IPS-18a (cell line): ENCODE measurements around the gene C2orf49.

Experiments used
- H3K27ac ChIP-seq: one replicate; pipeline ENCODE4 v1.5.1; 2013; ENCODE audit warnings: low read length
- H3K27me3 ChIP-seq: one replicate; pipeline ENCODE4 v1.6.1; 2013; ENCODE audit warnings: mild to moderate bottlenecking, low read length; ENCODE audit not compliant: control insufficient read depth, insufficient read depth
- H3K36me3 ChIP-seq: one replicate; pipeline ENCODE4 v1.6.1; 2013; ENCODE audit warnings: low read depth, low read length; ENCODE audit not compliant: control insufficient read depth
- H3K4me1 ChIP-seq: one replicate; pipeline ENCODE4 v1.6.1; 2013; ENCODE audit warnings: low read depth, low read length; ENCODE audit not compliant: control insufficient read depth
- H3K4me3 ChIP-seq: one replicate; pipeline ENCODE4 v1.5.1; 2013; ENCODE audit warnings: low read length
- H3K9ac ChIP-seq: one replicate; pipeline ENCODE4 v1.6.1; 2013; ENCODE audit warnings: mild to moderate bottlenecking, low read length, moderate library complexity
- H3K9me3 ChIP-seq: one replicate; pipeline ENCODE4 v1.6.1; 2013; ENCODE audit warnings: low read depth, low read length; ENCODE audit not compliant: control insufficient read depth

The C2orf49 gene

DNA sequence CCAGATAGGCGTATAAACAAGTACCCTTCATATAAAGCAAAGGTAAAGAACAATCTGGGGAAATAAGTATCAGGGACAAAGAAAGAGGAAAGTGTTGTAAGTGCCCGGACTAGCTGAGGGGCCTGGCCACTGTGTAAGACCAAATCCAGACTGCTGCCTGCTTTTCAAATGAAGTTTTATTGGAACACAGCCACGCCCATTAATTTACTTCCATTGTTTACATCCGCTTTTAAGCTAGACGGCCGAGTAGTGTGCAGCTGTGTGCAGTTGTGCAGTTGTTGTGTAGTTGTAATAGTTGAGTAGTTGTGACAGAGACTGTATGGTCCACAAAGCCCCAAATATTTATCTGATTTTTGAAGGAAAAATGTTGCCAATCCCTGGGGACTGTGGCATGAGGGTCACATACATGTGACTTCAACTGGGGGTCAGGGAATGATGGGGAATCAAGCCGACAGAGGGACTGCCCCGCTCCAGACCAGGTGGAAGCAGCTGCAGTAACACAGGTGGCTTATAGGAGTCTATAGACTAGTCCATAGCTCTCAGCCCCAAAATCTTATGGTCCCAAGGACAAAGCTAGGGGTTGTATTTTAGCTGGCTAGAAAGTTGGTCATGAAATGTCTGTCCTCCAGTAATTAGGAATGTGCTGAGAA lies 31.5 kb downstream of the C2orf49 start:
- H3K27ac ChIP-seq: no peak overlapping the region
- H3K27me3 ChIP-seq: no peaks in the 10 kb centered on the region
- no peak overlapping the region for H3K4me3 ChIP-seq
- no peak overlapping the region for H3K9ac ChIP-seq
- no peaks in the 10 kb centered on the region for H3K9me3 ChIP-seq
- no peaks in the 10 kb centered on the region for H3K4me1 ChIP-seq
- peaks cover 22% of the 10 kb centered on the region for H3K36me3 ChIP-seq

DNA sequence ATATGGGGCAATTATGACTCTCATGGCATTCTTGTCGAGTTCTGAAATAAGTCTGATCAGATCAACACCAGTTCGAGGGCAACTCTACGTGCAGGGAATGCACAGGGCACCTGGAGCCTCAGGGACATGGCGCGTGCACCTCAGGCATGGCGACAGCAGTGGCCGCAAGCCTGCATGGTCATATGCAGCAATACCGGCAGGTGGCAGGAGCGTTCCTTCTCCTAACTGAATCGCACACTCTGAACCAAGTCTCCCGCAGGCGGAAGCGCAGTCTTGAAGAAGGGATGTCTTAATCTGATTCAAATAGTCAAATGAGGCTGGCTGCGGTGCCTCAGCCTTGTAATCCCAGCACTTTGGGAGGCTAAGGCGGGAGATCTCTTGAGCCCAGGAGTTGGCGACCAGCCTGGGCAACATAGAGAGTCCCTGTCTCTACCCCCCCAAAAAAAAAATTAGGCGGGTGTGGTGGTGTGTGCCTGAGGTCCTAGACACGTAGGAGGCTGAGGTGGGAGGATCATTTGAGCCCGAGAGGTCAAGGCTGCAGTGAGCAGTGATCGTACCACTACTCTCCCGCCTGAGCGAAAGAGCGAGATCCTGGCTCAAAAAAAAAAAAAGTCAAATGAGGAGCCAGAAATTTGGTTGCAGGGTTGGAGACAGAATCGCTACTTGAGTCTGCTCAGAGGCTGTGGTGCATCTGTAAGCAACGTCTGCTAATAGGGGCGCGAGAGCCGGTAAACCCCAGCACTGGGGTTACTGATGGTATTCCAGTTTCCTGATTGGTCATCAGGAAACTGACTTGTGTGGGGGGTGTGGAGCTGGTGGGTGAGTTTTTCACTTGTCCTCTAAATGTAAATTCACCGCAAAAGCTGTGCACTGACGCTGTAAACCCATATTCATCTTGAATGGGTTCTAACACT lies 32.7 kb downstream of the C2orf49 start:
- Histone ChIP-seq H3K27ac (no peak overlapping the region), H3K4me1 (no peaks in the 10 kb centered on the region), H3K9ac (no peak overlapping the region), H3K27me3 (no peaks in the 10 kb centered on the region), H3K9me3 (no peaks in the 10 kb centered on the region), H3K4me3 (no peak overlapping the region), H3K36me3 (peaks cover 20% of the 10 kb centered on the region)

- no peaks in the 10 kb centered on the region for H3K4me1 ChIP-seq
- no peaks in the 10 kb centered on the region for H3K27me3 ChIP-seq
- no peak overlapping the region for H3K4me3 ChIP-seq
- no peak overlapping the region for H3K27ac ChIP-seq
- H3K9ac ChIP-seq: no peak overlapping the region
- H3K36me3 ChIP-seq: peaks cover 19% of the 10 kb centered on the region
- H3K9me3 ChIP-seq: no peaks in the 10 kb centered on the region
Observed at GRCh38 chr2:105371156-105371555, 33.8 kb downstream of the C2orf49 start.

DNA sequence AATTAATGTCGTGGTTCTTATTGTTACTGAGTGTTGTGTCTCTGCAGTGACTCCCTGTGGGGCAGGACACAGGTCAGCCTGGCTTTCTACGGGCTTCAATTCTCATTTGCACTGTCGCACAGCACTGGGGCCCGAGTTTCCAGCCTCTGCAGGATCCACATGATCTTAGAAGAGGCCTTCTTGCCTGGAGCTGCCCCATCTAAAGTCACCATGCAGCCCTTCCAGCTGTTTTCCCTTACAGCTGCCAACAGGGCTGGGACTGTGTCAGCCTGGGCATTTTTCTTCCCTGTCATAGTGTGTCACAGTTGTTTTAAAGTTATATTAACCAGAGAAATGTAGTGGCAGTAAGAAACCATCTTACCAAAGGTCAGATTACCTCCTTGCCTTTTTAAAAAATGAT lies 34.5 kb downstream of the C2orf49 start:
- Histone ChIP-seq H3K9ac (no peak overlapping the region), H3K27ac (no peak overlapping the region), H3K9me3 (no peaks in the 10 kb centered on the region), H3K4me3 (no peak overlapping the region), H3K36me3 (peaks cover 25% of the 10 kb centered on the region), H3K27me3 (no peaks in the 10 kb centered on the region), H3K4me1 (no peaks in the 10 kb centered on the region)

DNA sequence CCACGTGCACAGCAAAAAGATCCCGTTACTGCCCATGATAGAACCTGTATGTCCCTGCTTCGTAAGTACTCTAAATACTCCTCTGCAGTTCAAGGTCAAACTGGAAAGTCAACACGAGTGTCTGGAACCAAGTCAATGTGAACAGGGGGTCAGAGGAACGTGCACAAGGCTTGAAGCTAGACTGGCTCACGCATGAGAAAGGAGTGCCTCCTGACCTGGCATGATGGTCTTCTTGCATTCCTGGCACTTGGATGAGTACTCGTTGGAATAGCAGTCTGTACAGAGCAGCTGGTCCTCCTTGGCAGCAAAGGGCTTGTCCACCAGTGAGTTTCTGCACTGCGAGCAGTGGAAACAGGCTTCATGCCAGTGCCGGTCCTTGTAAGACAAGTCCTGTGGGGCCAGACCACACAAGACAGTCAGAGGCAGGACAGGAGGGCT lies 36.0 kb downstream of the C2orf49 start:
- H3K27me3 ChIP-seq: no peaks in the 10 kb centered on the region
- no peak overlapping the region for H3K9ac ChIP-seq
- H3K36me3 ChIP-seq: peaks cover 18% of the 10 kb centered on the region
- H3K9me3 ChIP-seq: no peaks in the 10 kb centered on the region
- H3K4me1 ChIP-seq: no peaks in the 10 kb centered on the region
- no peak overlapping the region for H3K4me3 ChIP-seq
- H3K27ac ChIP-seq: no peak overlapping the region

- H3K9ac ChIP-seq: no peak overlapping the region
- H3K4me3 ChIP-seq: no peak overlapping the region
- no peaks in the 10 kb centered on the region for H3K9me3 ChIP-seq
- H3K27me3 ChIP-seq: no peaks in the 10 kb centered on the region
- H3K27ac ChIP-seq: no peak overlapping the region
- peaks cover 18% of the 10 kb centered on the region for H3K36me3 ChIP-seq
- H3K4me1 ChIP-seq: no peaks in the 10 kb centered on the region
Observed at GRCh38 chr2:105373895-105374401, 36.6 kb downstream of the C2orf49 start.

GRCh38 chr2:105375001-105375561 lies 37.7 kb downstream of the C2orf49 start:
- Histone ChIP-seq H3K9me3 (no peaks in the 10 kb centered on the region), H3K4me1 (no peaks in the 10 kb centered on the region), H3K4me3 (no peak overlapping the region), H3K36me3 (peaks cover 18% of the 10 kb centered on the region), H3K27ac (no peak overlapping the region), H3K9ac (no peak overlapping the region), H3K27me3 (no peaks in the 10 kb centered on the region)

DNA sequence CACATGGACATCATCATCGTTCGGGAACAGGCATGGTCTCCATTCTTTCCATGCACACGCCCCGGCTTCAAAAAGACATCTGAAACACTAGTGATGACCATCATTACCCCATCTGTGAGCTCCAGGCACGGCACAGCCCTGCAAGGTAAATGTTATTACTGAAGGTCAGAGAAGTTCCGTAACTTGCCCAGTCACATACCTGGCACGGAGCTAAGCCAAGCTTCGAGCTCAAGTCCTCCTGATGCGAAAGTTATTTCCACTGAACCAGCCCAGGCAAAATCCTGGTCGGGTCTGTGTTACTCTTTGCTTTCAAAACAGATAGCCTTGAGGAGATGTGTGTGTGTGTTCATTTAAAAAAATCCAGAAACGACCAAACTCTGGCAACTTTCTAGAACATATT lies 38.7 kb downstream of the C2orf49 start:
- H3K4me1 ChIP-seq: no peaks in the 10 kb centered on the region
- H3K36me3 ChIP-seq: peaks cover 15% of the 10 kb centered on the region
- no peak overlapping the region for H3K27ac ChIP-seq
- H3K27me3 ChIP-seq: no peaks in the 10 kb centered on the region
- no peak overlapping the region for H3K4me3 ChIP-seq
- no peak overlapping the region for H3K9ac ChIP-seq
- no peaks in the 10 kb centered on the region for H3K9me3 ChIP-seq

- Histone ChIP-seq H3K27ac (no peak overlapping the region), H3K9me3 (no peaks in the 10 kb centered on the region), H3K9ac (no peak overlapping the region), H3K27me3 (no peaks in the 10 kb centered on the region), H3K36me3 (peaks cover 15% of the 10 kb centered on the region), H3K4me1 (no peaks in the 10 kb centered on the region), H3K4me3 (no peak overlapping the region)
Observed at GRCh38 chr2:105376789-105377240, 39.5 kb downstream of the C2orf49 start.

GRCh38 chr2:105377871-105378270 lies 40.5 kb downstream of the C2orf49 start:
- Histone ChIP-seq H3K27me3 (no peaks in the 10 kb centered on the region), H3K4me3 (no peak overlapping the region), H3K9me3 (no peaks in the 10 kb centered on the region), H3K36me3 (peaks cover 21% of the 10 kb centered on the region), H3K27ac (no peak overlapping the region), H3K9ac (no peak overlapping the region), H3K4me1 (no peaks in the 10 kb centered on the region)

DNA sequence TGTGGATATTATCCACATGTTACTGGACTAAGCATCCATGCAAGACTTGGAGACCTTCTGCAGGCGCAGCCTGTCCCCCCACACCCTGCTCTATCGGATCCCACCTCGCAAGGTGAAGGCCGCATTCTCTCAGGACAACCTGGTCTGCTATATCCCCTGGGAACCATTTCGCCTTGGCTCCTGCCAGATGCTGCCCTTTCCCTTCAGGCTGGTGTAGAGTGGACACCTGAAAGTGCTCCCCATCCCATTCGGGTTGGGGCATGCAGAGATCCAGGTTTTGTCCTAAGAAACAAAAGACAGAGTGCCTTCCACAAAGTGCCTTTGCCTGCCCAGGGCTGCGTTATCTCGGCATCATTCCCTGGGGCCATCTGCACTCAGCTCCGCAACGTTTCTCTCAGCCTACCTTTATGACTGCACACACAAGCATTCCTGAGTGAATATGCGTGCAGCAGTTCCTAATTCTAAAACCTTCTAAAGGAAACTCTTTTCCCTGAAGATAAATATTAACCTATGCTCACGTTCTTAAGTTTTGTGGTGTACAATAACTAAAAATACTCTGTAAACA lies 41.0 kb downstream of the C2orf49 start:
- no peaks in the 10 kb centered on the region for H3K27me3 ChIP-seq
- H3K9me3 ChIP-seq: no peaks in the 10 kb centered on the region
- H3K4me3 ChIP-seq: no peak overlapping the region
- H3K9ac ChIP-seq: no peak overlapping the region
- H3K27ac ChIP-seq: no peak overlapping the region
- H3K36me3 ChIP-seq: peaks cover 18% of the 10 kb centered on the region
- no peaks in the 10 kb centered on the region for H3K4me1 ChIP-seq
